Loucy (cell line): Measurements from ENCODE around the gene TCEANC.

ENCODE experiments used
- H2AFZ ChIP-seq: fragments of 200-600 bp; sonication (generic); 2 replicates; pipeline ENCODE4 v1.6.0; 2016; ENCODE audit warnings: antibody characterized with exemption, mild to moderate bottlenecking, low read length, moderate library complexity
- H3F3A ChIP-seq: fragments of 200-600 bp; 2 replicates; pipeline ENCODE4 v1.6.0; 2016; ENCODE audit warnings: antibody characterized with exemption, low read depth, mild to moderate bottlenecking
- H3K27me3 ChIP-seq: fragments of 200-600 bp; sonication (generic); 2 replicates; pipeline ENCODE4 v1.6.1; 2014; ENCODE audit warnings: low read length, mild to moderate bottlenecking; ENCODE audit not compliant: insufficient read depth, poor library complexity, severe bottlenecking
- H3K36me3 ChIP-seq: fragments of 200-600 bp; sonication (generic); 2 replicates; pipeline ENCODE4 v1.6.1; 2016; ENCODE audit warnings: low read length; ENCODE audit not compliant: insufficient read depth
- H3K4me1 ChIP-seq: fragments of 200-600 bp; sonication (generic); 2 replicates; pipeline ENCODE4 v1.5.1; 2014; ENCODE audit warnings: low read length, mild to moderate bottlenecking; ENCODE audit not compliant: insufficient read depth, poor library complexity, severe bottlenecking
- H3K4me2 ChIP-seq: fragments of 200-600 bp; sonication (generic); 2 replicates; pipeline ENCODE4 v1.6.0; 2014; ENCODE audit warnings: antibody characterized with exemption, low read length, low read depth, mild to moderate bottlenecking; ENCODE audit not compliant: poor library complexity, severe bottlenecking
- H3K4me3 ChIP-seq: fragments of 200-600 bp; sonication (generic); 2 replicates; pipeline ENCODE4 v1.5.1; 2014; ENCODE audit warnings: low read length, mild to moderate bottlenecking, mixed read lengths; ENCODE audit not compliant: poor library complexity, severe bottlenecking
- H3K79me2 ChIP-seq: fragments of 200-600 bp; sonication (generic); 2 replicates; pipeline ENCODE4 v1.6.1; 2014; ENCODE audit warnings: low read length; ENCODE audit not compliant: insufficient read depth
- H3K9ac ChIP-seq: fragments of 200-600 bp; sonication (generic); 2 replicates; pipeline ENCODE4 v1.6.0; 2014; ENCODE audit warnings: mild to moderate bottlenecking, low read depth, low read length, moderate library complexity; ENCODE audit not compliant: poor library complexity, severe bottlenecking
- H3K9me2 ChIP-seq: fragments of 200-600 bp; sonication (generic); replicated peaks from 2 replicates; pipeline ENCODE4 v1.6.1; 2016; ENCODE audit warnings: low read depth, low read length, mixed read lengths
- H3K9me3 ChIP-seq: fragments of 200-600 bp; sonication (generic); 2 replicates; pipeline ENCODE4 v1.6.1; 2014; ENCODE audit warnings: mild to moderate bottlenecking, antibody characterized with exemption, low read length, low read depth; ENCODE audit not compliant: insufficient read depth
- H4K20me1 ChIP-seq: fragments of 200-600 bp; sonication (generic); 2 replicates; pipeline ENCODE4 v1.6.0; 2014; ENCODE audit warnings: antibody characterized with exemption, low read length, mild to moderate bottlenecking; ENCODE audit not compliant: insufficient read depth, poor library complexity, severe bottlenecking
- EZH2phosphoT487 ChIP-seq: fragments of 200-600 bp; IDR thresholded peaks from 2 replicates; pipeline ENCODE4 v1.6.1; 2018; ENCODE audit warnings: antibody characterized with exemption, mild to moderate bottlenecking, moderate library complexity, borderline replicate concordance
- TF ChIP-seq, protein P1 (sequence below): fragments of 200-600 bp; sonication (generic); conservative IDR thresholded peaks from 2 replicates; pipeline ENCODE4 v1.5.1; 2014; ENCODE audit warnings: mild to moderate bottlenecking, antibody characterized with exemption, low read length

The TCEANC gene

DNA sequence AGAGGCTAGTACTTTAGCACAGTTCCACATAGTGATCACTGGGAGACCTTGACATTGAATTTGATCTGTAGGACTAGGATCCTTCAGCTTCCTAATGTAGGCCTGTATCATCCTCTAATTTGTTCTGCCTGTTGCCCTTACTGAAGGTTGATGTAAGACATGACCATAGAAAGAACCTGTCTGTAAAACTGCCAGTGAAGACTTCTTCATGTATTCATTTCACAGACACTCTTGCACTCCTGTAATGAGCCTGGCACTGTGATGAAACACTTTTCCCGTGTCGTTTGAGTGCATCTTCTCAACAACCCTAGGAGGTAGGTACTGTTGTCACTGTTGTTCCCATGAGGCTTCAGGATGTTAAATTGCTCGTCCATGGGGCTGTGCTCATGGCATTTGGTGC lies 50.6 kb downstream of the TCEANC start:
- peaks cover 54% of the 10 kb centered on the region for H3K79me2 ChIP-seq

DNA sequence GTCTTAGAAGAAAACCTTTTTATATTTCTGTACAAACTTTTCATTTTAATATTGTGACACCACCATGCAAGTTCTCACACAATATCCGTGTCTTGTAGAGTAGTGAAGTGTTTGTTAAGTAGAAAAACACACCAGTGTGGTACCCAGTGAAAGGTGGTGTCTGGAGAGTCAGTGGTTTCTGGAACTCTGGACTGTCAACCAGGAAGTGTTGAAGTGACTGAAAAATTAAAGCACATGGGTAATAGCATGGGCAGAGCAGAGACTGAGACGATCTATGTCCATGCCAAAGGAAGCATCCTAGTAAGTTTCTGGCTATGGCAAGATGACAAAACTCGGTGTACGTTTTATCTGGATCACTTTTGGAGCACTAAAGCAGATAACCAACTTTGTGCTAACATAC lies 58.2 kb downstream of the TCEANC start:
- TF ChIP-seq EZH2phosphoT487, result no peak
- TF ChIP-seq, protein P1, sequence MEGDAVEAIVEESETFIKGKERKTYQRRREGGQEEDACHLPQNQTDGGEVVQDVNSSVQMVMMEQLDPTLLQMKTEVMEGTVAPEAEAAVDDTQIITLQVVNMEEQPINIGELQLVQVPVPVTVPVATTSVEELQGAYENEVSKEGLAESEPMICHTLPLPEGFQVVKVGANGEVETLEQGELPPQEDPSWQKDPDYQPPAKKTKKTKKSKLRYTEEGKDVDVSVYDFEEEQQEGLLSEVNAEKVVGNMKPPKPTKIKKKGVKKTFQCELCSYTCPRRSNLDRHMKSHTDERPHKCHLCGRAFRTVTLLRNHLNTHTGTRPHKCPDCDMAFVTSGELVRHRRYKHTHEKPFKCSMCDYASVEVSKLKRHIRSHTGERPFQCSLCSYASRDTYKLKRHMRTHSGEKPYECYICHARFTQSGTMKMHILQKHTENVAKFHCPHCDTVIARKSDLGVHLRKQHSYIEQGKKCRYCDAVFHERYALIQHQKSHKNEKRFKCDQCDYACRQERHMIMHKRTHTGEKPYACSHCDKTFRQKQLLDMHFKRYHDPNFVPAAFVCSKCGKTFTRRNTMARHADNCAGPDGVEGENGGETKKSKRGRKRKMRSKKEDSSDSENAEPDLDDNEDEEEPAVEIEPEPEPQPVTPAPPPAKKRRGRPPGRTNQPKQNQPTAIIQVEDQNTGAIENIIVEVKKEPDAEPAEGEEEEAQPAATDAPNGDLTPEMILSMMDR, result no peak
- H3K4me1 ChIP-seq, result no peaks in the 10 kb centered on the region
- no peaks in the 10 kb centered on the region for H3K9me3 ChIP-seq
- no peaks in the 10 kb centered on the region for H4K20me1 ChIP-seq
- H3K9ac ChIP-seq, result no peak overlapping the region
- no peak overlapping the region for H3K4me2 ChIP-seq
- no peak overlapping the region for H2AFZ ChIP-seq
- no peaks in the 10 kb centered on the region for H3F3A ChIP-seq
- H3K36me3 ChIP-seq, result peaks cover 53% of the 10 kb centered on the region; the same call in 1 of the 2 replicates
- peaks cover 6% of the 10 kb centered on the region; the same call in 1 of the 2 replicates for H3K79me2 ChIP-seq
- no peaks in the 10 kb centered on the region for H3K27me3 ChIP-seq
- no peaks in the 10 kb centered on the region for H3K9me2 ChIP-seq
- no peak overlapping the region for H3K4me3 ChIP-seq

More for the DNA sequence above, 50.6 kb downstream of the TCEANC start:
- Histone ChIP-seq H4K20me1 (peaks cover 15% of the 10 kb centered on the region), H3K9ac (no peak overlapping the region), H3K4me1 (peaks cover 8% of the 10 kb centered on the region), H3K9me3 (no peaks in the 10 kb centered on the region), H3K36me3 (peaks cover 10% of the 10 kb centered on the region; the same call in 1 of the 2 replicates), H3K27me3 (no peaks in the 10 kb centered on the region), H3K4me3 (no peak overlapping the region), H3K4me2 (no peak overlapping the region), H2AFZ (no peak overlapping the region), H3K9me2 (no peaks in the 10 kb centered on the region), H3F3A (no peaks in the 10 kb centered on the region)
- no peak for TF ChIP-seq EZH2phosphoT487
- TF ChIP-seq, protein P1, result no peak
